GM19324 (cell line): Measurements from ENCODE around the gene CADM2.

Experiments
- ATAC-seq: cut with Tn5 transposase; IDR thresholded peaks from one replicate; pipeline ENCODE4 v1.9.1; 2021; ENCODE audit warnings: mild to moderate bottlenecking, moderate library complexity; ENCODE audit not compliant: unreplicated experiment, low FRiP score

The CADM2 gene

GRCh38 chr3:86056032-86056431 lies 1097.2 kb downstream of the CADM2 start:
- ATAC-seq: no peak

DNA sequence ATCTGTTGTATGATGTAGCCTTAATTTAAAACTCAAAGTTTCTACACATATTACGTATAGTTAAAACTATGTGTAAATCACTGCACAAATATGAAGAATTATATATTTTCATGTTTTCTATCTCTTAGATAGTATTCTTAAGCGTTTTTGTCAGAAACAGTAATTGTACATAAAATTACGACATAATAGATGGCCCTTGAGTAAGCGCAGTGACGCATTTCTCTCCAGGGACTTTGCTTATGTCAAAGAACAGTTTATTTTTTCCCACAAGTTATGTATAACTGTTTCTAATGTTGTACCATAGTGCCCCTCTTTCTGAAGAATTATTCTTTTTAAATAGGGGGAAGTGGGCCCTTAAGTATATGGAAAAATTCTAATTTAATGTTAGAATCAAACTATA lies 1098.2 kb downstream of the CADM2 start:
- ATAC-seq: no peak

DNA sequence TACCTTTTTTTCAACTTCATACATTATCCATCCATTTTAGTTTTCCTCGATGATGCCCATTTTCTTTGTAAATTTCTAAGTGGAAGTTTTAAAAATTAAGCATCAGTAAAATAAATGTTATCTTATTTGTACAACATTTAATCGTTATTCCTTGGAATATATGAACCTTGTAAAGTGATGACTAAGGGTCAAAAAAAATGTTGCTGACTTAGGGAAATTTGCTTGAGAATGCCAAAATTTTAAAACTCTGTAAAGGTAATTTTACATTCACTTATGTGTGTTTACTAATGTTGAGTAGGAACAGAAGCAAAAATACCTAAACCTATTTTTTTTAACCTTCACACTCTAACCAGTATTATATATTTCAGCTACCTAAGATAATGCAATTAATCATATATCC lies 1115.0 kb downstream of the CADM2 start:
- no peak for ATAC-seq

DNA sequence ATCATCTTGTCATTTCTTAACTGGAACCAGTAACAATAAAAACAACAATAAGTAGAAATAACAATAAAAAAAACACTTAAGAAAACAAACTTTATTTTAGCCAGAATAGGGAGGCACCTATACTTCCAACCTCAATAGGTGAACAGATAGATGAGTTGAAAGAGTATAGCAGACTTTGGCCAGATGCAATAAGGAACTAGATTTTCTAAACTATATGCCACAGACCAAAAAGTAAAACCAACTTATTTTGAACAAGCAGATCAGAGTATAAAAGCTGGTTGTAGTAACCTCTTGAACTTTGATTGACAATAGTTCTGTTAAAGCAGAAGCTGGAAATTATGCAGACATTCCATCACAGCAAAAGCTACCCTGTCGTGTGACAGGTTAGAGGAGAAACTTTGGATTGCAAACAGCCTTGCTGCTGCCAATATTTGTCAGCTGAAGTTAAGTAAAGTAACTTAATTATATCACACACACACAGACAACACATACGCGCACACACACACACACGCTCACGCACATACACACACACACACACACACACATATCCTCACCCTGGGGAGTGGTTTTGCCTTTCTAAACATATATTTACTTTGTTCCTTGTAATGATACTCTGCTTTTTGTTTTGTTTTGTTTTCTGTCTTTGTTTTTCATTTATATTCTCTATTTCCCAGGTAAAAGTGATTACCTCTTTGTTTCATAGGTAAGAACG lies 1128.5 kb downstream of the CADM2 start:
- ATAC-seq: no peak

DNA sequence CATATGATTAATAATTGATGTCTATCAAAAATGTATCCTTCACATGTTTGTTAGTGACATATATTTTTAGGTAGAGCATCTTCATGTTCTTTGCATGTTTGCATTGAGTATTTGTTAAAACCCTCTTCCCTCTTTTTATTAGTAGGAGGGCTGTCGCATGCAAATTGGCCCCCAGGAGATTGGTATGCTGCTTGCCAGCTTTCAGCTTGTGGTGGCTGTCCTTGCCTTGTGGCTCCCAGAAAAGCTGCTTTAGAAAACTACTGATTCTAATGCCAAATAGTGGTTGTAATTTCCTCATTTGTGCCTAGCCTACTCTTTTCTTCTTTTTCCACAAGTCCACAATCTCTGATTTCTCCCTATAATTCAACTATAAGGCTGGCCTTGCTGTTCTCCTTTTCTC lies 1145.4 kb downstream of the CADM2 start:
- no peak for ATAC-seq

DNA sequence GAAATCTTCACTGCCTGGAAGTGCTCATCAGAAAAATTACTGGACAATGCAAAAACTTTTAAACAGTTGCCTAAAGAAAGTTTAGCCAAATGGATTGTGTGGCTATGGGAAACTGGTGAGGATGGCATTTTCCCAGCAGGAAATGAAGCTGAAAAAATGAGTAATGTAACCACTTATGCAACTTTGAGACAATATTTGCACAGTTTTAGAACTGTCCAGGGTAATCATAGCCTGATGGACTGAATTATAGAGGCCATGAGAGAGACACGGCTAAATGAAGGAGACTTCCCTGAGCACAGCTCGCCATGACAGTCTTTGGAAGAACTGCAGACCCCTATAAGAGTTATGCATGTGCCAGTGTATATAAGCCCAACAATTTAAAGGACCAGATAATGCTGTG lies 1150.6 kb downstream of the CADM2 start:
- no peak for ATAC-seq
